Prostate gland (tissue), 2 donors: ENCODE results near the gene PAXX. TPM values are rescaled to one million over a fixed set of nuclear protein-coding genes. Genes with fewer than 3 reads are reported as not detected.

Experiments
- DNase-seq: peaks from one replicate; pipeline ENCODE4 v3.0.0-alpha.2; 2019; ENCODE audit warnings: low spot score
- H3K27ac ChIP-seq, 2 donors: fragments of 200-600 bp; sonication (generic); 2 replicates each; pipeline ENCODE4 v1.5.1; 2017 to 2019
- H3K27me3 ChIP-seq: fragments of 200-600 bp; sonication (generic); replicated peaks from 2 replicates; pipeline ENCODE4 v1.5.1; 2019; ENCODE audit not compliant: insufficient read depth
- H3K36me3 ChIP-seq, 2 donors: fragments of 200-600 bp; sonication (generic); 1 replicate in 1 of 2; 2 replicates in 1 of 2; pipeline versions ENCODE4 v1.5.1 to v1.8.1; 2017 to 2019
- H3K4me1 ChIP-seq: fragments of 200-600 bp; sonication (generic); replicated peaks from 2 replicates; pipeline ENCODE4 v1.5.1; 2019
- H3K4me3 ChIP-seq, 2 donors: fragments of 200-600 bp; sonication (generic); 2 replicates each; pipeline ENCODE4 v1.5.1; 2017 to 2019
- H3K9me3 ChIP-seq: fragments of 200-600 bp; sonication (generic); 2 replicates; pipeline ENCODE4 v1.5.1; 2017
- CTCF ChIP-seq, 4 experiments: fragments of 200-600 bp in 2 of 4; fragments of 450-650 bp in 2 of 4; sonication (generic) in 2 of 4; IDR thresholded peaks; 1 replicate in 3 of 4; 2 replicates in 1 of 4; pipeline ENCODE4 v1.5.1; 2016 to 2019; ENCODE audit warnings: antibody characterized with exemption in 4 of 4, mild to moderate bottlenecking in 2 of 4, moderate library complexity in 2 of 4
- POLR2A ChIP-seq: fragments of 450-650 bp; IDR thresholded peaks from one replicate; pipeline ENCODE4 v1.6.1; 2016; ENCODE audit warnings: antibody characterized with exemption, mild to moderate bottlenecking
- POLR2AphosphoS5 ChIP-seq: sonication (generic); formaldehyde crosslinking; IDR thresholded peaks from one replicate; pipeline ENCODE4 v1.6.1; 2017; ENCODE audit warnings: antibody characterized with exemption
- WGBS: methylation state at CpG from one replicate; pipeline ENCODE4 v1.1.5; 2018; 5-methylcytosine and 5-hydroxymethylcytosine counted together
- intact Hi-C: fragments of 100-400 bp; cut with DNase I; formaldehyde crosslinking; loops from one replicate; pipeline ENCODE4 v1.14.2; 2022
- total RNA-seq, 2 donors: library from RNA; depleted of rRNA; stranded (reverse); fragments of >200 nt; gene quantifications; one replicate each; pipeline ENCODE4 v1.1.0, GENCODE V29; 2016

PAXX gene
- total RNA-seq, 2 donors from 2014 or later: 61.6 to 71.8 TPM

- WGBS: 76% methylated on average over 14 of the region's 14 CpGs
- Histone ChIP-seq H3K36me3 (no peaks in the 10 kb centered on the region), H3K9me3 (no peaks in the 10 kb centered on the region), H3K4me1 (no peaks in the 10 kb centered on the region), H3K4me3 (no peak within 1 kb of the TSS), H3K27ac (peak within 1 kb of the TSS in 1 of 2 donors; percentile 83), H3K27me3 (no peaks in the 10 kb centered on the region)
- no peak for DNase-seq
- TF ChIP-seq POLR2A (no peak), POLR2AphosphoS5 (no peak), CTCF (IDR thresholded peaks at IDR 0.05) (no peak)
- intact Hi-C loops: loop anchor here (5.0 kb wide), 1 partner anchor 81 kb away; the partner anchor contains the start of gene FUT7
Measured at GRCh38 chr9:136951541-136952320, 40.5 kb upstream of the PAXX start, which contains the start of gene LCN12. TSS of gene LCN12 (plus strand) at chr9:136952273. CDS start at chr9:136952328, 55 bp downstream.

- DNase-seq: no peak
- intact Hi-C loops: loop anchor here (5.0 kb wide), 1 partner anchor 80 kb away; the partner anchor contains the start of gene FUT7
- Histone ChIP-seq H3K4me1 (no peaks in the 10 kb centered on the region), H3K27me3 (no peaks in the 10 kb centered on the region), H3K36me3 (no peaks in the 10 kb centered on the region), H3K27ac (no peak overlapping the region), H3K4me3 (no peak overlapping the region), H3K9me3 (no peaks in the 10 kb centered on the region)
- WGBS: 37% methylated on average over 7 of the region's 15 CpGs
- TF ChIP-seq CTCF (IDR thresholded peaks at IDR 0.05) (no peak), POLR2AphosphoS5 (no peak), POLR2A (no peak)
Measured at GRCh38 chr9:136952321-136952850, 39.8 kb upstream of the PAXX start.

GRCh38 chr9:136952876-136953770 is 39.1 kb upstream of the PAXX start:
- H3K27ac ChIP-seq: no peak overlapping the region

GRCh38 chr9:136953771-136954269 is 38.4 kb upstream of the PAXX start:
- H3K27ac ChIP-seq: no peak overlapping the region
- TF ChIP-seq POLR2AphosphoS5: no peak
- intact Hi-C loops: loop anchor here (5.0 kb wide), 1 partner anchor 78 kb away; the partner anchor contains the start of gene FUT7
- WGBS: 89% methylated on average over 17 of the region's 19 CpGs
- H3K9me3 ChIP-seq: no peaks in the 10 kb centered on the region
- no peaks in the 10 kb centered on the region for H3K27me3 ChIP-seq
- no peaks in the 10 kb centered on the region for H3K36me3 ChIP-seq
- no peaks in the 10 kb centered on the region for H3K4me1 ChIP-seq
- H3K4me3 ChIP-seq: no peak overlapping the region
- no peak for DNase-seq

More at GRCh38 chr9:136952876-136953770, 39.1 kb upstream of the PAXX start:
- Histone ChIP-seq H3K9me3 (no peaks in the 10 kb centered on the region), H3K27me3 (no peaks in the 10 kb centered on the region), H3K36me3 (no peaks in the 10 kb centered on the region), H3K4me1 (no peaks in the 10 kb centered on the region), H3K4me3 (no peak overlapping the region)
- TF ChIP-seq POLR2AphosphoS5: no peak
- TF ChIP-seq CTCF (IDR thresholded peaks at IDR 0.05): no peak
- no peak for TF ChIP-seq POLR2A
- no peak for DNase-seq
- intact Hi-C loops: loop anchor here (5.0 kb wide), 1 partner anchor 79 kb away; the partner anchor contains the start of gene FUT7
- WGBS: 90% methylated on average over 36 of the region's 44 CpGs
